GM19395 (cell line): ENCODE measurements around the gene KAZN.

Experiments
- ATAC-seq: cut with Tn5 transposase; IDR thresholded peaks from one replicate; pipeline ENCODE4 v1.9.1; 2021; ENCODE audit warnings: mild to moderate bottlenecking, moderate library complexity; ENCODE audit not compliant: unreplicated experiment

The KAZN gene

DNA sequence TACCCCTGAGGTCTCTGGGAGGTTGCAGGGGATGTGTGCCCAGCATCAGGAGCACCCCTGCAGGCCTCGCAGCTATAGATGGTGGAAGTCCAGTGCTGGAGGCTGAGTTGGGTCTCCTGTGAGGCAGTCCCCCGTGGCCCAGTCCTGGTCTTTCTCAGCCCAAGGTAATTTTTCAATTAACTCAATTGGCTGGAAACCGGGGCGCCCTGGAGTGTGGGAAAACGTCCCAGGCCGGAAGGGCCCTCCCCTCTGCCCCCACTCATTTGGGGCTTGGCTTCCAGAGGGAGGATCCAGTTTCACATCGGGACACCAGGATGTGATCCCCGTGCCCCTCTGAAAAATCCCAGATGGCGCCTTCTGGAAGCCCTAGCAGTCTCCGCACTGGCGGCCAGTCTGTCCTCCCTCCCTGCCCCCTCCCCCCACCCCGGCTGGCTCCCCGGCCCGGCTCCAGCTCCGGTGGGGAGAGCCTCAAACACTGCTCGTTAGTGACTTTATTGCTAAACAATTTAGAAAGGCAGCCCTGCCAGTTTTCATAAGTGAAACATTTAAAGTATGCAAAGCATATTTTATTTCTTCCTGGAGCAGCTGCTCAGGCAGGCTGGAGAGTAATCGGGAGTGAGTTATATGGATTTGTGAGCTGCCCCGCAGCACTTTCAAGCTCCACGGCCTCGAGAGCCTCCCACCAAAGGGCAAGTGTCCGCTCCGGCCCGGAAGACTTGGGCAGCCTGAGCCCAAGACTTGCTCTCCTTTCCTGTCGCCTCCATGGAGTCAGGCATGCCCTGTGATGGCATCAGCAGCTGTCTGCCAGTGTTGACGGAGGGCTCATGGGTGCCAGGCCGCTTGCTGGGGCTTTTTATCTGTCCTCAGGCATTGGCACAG is 346.9 kb downstream of the KAZN start:
- ATAC-seq = no peak

DNA sequence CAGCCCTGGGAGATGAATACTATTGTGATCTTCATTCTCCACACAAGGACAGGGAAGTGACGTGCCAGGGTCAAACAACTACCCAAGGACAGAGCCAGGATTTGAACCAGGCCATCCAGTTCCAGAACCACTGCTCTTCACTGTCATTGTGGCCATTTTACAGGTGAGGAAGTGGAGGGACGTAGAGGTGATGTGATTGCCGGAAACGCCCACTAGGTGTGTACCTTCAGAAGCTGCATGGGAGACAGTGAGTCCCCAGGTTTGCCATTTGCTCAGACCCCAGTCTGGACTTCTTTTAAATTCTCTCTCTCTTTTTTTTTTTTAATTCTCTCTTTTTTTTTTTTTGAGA is 347.5 kb downstream of the KAZN start:
- no peak for ATAC-seq

GRCh38 chr1:14946684-14947238 is 348.3 kb downstream of the KAZN start:
- ATAC-seq = no peak

- ATAC-seq = no peak
These were observed 348.9 kb downstream of the KAZN start for GRCh38 chr1:14947421-14947820.

DNA sequence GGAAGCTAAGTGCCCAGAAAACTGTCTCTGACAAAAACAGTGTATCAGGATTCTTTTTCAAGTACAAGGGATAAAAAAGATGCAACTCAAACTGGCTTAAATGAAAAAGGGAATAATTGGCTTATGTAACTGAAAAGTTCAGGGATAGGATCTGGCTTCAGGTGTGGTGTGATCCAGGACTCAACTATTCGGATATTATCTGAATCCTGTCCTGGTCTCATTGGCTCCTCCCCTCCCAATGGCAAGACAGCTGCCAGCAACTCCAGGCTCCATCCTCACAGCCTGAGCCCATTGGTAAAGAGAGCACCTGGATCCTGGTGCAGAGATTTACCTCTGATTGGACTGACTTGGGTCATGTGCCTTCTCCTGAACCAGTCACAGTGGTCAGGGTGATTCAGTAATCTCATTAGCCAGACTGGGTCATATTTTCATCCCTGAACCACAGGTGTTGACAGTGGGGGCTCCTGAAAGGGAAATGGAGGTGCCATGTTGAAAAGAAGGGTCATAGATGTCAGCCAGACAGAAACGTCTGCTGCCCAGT is 349.7 kb downstream of the KAZN start:
- no peak for ATAC-seq

DNA sequence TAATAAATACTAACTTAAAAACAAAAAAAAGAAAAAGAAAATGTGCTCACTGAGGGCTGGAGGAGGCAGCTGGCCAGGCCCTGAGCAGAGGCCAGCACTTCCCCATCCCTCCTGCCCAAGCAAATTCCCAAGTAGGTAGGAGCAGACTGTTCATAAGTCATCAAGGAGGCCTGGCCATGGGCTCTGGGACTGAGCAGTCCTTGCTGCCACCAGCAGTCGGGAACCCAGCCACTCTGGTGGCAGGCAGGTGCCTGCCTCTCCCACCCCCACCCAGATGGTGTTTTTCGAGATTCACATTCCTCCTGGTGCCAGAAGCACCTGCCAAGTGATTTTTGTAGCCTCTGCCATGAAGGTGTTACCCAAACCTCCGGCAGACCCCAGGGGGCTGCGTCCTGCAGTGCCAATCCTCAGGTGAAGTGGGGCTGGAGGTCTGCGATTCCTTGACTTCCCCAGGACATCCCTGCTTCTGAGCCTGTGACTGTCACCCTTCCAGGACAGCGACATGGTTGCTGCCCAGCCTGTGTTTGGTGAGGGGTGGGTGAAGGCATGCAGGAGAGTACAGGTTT is 350.9 kb downstream of the KAZN start:
- ATAC-seq = no peak

GRCh38 chr1:14949836-14950713 is 351.6 kb downstream of the KAZN start:
- no peak for ATAC-seq

DNA sequence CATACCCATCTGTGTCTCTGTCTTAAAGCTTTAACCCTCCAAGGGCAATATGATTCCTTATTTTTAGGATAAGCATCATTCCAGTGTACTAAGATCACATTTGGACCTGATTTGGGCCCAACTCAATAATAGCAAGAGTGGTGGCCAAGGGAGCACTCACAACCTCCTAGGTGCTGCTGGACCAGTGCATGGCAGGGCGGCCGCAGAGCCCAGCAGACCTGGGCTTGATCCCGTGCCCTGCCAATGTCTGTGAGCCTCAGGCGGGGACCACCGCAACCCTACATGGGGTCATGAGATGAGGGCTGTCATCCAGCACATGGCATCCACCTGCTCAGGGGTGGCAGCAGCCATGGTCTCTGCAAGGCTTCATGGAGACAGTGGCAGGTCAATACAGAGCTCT is 353.3 kb downstream of the KAZN start:
- ATAC-seq = no peak

DNA sequence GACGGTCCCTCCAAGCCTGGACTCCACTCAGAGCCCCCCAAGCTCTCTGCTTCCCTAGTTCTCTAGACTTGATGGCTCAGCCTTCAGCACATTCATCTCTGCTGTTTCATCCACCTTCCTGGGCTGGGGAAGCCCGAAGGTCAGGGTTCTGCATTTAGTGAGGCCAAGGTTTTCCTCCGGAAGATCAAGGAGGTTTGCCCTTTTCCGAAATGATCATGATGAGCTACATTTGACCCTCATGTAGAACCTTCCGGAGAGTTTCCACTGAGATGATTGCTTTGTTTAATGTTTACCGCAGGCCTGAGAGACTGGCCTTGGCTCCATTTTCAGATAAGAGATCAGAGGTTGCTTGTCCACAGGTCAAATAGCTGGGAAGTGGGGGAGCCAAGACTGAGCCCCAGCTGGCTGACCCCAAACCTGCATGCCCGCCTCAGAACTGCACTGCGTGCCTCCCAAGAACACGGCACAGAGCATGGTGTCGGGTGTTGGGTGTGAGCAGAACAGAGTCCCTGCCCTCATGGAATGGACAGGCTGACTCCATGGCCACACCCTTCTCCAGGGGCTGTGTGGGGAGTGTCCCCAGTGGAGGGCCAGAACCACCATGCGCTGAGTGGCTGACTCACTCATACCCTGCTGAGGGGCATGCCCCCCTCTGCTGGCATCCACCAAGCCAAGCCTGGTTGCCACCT is 354.3 kb downstream of the KAZN start:
- no peak for ATAC-seq

DNA sequence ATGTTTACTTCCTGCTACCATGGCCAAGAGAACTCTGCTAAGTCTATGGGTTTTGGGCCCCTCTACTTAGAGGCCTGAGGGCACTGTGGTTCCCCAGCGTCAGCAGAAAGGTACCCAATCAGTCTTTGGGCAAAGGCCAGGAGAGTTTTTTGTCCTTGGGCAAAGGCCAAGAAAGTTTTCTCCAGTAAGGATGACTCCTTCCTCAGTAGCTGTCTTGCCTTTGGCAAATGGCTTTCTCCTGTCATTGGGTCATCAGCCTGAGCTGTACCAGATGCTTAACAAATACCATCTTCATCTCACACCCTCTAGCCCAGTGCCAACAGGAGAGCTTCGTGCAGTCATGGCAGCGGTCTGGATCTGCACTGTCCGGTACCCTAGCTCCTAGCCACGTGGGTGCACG is 355.7 kb downstream of the KAZN start:
- no peak for ATAC-seq

DNA sequence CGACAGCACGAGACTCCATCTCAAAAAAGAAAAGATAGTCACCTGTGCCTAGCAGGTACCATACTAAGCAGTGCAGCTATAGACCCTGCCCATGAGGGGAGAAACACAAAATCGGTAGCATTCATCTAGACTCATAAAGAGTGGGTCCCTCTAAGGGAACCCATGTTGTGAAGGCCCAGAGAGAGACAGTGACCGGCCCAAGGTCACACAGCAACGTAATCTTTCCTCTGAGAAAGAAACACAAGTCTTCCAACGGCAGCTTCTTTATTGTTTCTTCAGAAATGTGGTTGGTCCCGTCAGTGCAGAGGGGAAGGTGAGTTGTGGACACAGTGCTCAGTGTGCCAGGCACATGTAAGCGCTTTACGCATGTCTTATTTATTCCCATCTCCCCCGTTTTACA is 356.4 kb downstream of the KAZN start:
- no peak for ATAC-seq

DNA sequence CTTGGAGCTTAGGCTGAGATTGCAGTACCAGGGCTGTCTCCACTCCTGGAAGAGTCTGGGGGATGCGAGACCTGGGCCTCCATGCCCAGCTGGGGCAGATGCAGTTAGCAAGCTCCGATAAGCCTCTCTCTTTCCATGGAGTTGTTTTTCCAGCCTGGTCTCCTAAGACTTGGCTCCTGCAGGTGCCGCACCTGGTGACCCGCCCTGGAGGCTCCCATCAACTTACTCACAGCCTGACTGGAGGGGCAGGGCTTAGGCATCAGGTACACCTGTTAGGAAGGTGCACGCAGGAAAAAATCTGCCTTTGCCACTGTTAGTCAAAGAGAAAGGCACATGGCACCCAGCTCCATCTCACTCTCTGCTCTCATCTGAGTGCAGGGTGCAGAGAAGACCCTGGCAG is 356.9 kb downstream of the KAZN start:
- ATAC-seq = no peak

DNA sequence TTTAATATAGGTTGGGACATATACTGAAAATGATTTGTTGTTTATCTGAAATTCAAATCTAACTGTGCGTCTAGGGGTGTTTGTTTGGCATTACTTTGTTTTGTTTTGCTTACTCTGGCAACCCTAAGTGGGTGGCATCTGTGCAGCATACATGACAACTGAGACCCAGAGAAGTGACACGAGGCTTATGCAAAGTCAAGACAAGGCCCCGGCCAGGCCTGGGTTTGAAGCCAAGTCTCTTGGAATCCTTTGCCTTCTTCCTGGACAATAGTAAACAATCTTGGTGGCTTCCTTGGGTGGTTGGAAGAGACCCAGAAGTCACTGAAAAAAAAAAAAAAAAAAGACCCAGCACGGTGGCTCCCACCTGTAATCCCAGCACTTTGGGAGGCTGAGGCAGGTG is 357.5 kb downstream of the KAZN start:
- no peak for ATAC-seq

DNA sequence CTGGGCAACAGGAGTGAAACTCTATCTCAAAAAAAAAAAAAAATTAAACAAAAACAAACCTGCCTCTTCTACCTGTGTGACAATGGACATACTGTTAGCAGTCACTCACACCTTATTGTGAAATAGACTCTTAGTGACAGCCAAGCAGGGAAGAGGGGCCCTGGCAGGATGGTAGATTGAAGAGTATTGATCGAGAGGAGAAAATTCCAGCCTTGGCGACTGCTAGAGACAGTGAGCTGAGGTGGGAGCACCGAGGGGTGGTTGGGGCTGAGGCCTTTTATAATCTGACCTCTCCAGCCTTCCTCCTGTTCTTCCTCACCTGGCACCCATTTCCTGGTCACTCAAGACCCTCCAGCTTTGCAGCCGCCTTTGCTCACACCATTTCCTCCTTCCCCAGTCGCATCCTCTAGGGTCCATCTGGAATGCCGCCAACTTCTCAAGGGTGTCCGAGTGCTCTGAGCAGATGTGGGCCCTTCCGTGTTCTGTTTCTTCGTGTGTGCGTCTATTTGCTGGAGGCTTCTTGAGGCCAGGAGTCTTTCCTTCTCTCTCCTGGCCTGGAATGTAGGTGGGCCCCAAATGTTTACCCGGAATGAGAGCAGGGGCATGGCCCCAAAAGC is 358.2 kb downstream of the KAZN start:
- ATAC-seq = no peak

DNA sequence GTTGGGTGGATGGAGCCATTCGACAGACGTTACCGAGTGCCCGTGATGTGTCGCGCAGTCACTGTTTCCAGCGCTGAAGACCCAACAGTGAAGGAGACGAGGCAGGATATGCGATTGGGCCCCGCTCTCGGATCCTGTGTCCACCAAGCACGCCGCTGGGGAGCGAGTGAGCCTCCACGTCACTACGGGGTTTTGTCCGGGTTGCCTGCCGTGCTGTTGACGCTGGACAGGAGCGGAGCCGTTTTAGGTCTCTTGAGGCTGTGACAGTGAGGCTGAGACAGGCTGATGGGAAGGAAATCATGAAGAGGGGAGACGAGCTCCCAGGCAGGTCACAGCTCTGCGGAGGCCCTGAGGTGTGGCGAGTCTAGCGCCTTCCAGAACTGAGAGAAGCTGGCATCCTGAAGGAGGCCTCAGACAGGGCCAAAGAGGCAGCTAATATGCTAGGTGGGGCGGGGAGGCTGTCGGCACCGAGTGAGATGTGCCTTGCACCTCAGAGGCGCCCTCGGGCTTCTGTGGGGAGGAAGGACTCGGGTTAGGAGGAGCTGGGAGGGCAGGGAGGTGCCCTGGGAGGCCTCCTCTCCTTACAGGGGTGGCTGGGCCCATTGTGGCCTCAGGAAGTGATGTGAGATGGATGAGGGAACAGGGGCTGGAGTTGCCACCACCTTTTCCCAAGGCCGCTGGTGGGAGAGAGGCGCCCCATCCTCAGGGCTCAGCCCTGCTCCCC is 359.1 kb downstream of the KAZN start:
- ATAC-seq = no peak

DNA sequence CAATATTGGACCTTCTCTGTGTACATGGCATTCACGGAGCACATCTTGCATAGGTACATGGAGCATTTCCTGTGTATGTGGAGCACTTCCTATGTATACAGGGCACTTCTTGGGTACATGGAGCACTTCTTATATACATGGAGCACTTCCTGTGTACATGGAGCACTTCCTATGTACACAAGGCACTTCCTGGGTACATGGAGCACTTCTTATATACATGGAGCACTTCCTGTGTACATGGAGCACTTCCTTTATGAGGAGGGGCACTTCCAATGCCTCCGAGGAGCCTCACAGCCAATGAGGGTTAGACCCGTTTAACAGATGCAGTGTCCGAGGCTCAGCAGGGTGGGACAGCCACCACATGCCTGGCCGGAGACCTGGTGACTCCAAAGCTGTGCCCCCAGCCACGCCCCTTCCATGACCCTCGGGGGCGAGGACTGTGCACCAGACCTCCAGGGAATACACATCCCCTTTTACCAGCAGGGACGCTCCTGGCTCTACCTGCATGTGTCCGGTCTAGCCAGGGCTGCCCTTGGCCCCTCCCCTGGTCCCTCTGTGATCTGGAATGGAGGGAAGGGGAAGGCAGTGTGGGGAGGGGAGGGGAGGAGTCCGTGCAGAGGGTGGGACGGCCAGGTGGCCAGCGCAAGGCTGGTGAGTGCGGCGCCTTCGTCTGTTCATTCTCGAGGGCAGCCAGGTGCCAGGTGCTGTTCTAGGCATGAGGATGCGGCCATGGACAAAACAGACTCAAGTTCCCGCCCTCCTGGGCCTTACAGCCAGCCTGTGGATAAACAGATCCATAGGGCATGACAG is 360.0 kb downstream of the KAZN start:
- ATAC-seq = no peak

DNA sequence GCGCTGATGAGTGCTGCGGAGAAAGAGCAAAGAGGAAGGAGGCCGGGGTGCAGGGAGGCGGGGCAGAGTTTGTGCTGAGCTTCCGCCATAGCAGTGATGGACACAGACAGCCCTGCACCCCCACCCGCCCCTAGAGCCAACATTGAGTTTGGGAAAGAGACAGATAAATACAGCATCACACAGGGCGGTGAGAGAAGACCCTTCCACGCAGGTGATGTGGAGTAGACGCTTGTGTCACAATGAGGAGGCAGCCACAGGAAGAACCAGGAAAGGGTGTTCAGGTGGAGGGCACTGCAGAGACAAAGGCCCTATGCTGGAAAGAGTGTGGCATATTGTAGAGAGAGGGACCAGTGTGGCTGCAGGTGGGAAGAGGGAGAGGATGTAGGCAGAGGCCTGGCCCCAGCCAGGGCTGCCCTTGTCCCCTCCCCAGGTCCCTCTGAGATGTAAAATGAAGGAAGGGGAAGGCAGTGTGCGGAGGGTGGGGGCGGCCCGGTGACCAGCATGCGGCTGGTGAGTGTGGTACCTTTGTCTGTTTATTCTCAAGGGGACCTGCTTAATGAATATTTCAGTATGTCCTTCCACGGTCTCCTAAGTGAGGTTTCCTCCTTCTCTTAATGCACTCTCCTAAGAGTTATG is 360.7 kb downstream of the KAZN start:
- no peak for ATAC-seq

- ATAC-seq = no peak
These were observed 363.3 kb downstream of the KAZN start for GRCh38 chr1:14961661-14962267.
